A673 (cell line): ENCODE results near the gene PNKD. TPM values are rescaled to one million over a fixed set of nuclear protein-coding genes. Genes with fewer than 3 reads are reported as not detected.

Experiments used
- Bru-seq: library from RNA; stranded (reverse); fragments of 400-500 nt; gene quantifications from one replicate; lab custom pipeline; 2021; lab: Mats Ljungman, UMichigan
- BruChase-seq, 2 experiments: library from RNA; stranded (reverse); fragments of 400-500 nt; gene quantifications; one replicate each; lab custom pipeline; 2021; lab: Mats Ljungman, UMichigan
- BruUV-seq: library from RNA; stranded (reverse); fragments of 400-500 nt; replicated peaks from 2 replicates; lab custom pipeline; 2021; lab: Mats Ljungman, UMichigan
- CTCF ChIA-PET: fragments of 300-600 bp; sonication (Branson Sonifier 250); formaldehyde crosslinking; loops from one replicate; lab custom pipeline; 2022; ENCODE audit warnings: antibody characterized with exemption; lab: Charles Lee
- POLR2A ChIA-PET: fragments of 300-600 bp; sonication (Branson Sonifier 250); formaldehyde crosslinking; loops from one replicate; lab custom pipeline; 2022; ENCODE audit warnings: antibody characterized with exemption; ENCODE audit not compliant: low non-redundant PET; lab: Charles Lee
- DNase-seq: peaks from one replicate; pipeline ENCODE4 v3.0.0-alpha.2; 2015; ENCODE audit warnings: low spot score
- H3K27ac ChIP-seq: fragments of 200-600 bp; sonication (generic); 2 replicates; pipeline ENCODE4 v1.5.1; 2016; ENCODE audit warnings: mixed run types, low read depth, mild to moderate bottlenecking, mixed read lengths, antibody characterized with exemption, low read length; ENCODE audit not compliant: poor library complexity, severe bottlenecking
- H3K27me3 ChIP-seq: fragments of 200-600 bp; sonication (generic); replicated peaks from 2 replicates; pipeline ENCODE4 v1.6.1; 2017; ENCODE audit warnings: mixed run types, low read depth, mild to moderate bottlenecking, mixed read lengths, antibody characterized with exemption, low read length; ENCODE audit not compliant: insufficient read depth, poor library complexity
- H3K36me3 ChIP-seq: fragments of 200-600 bp; sonication (generic); 2 replicates; pipeline ENCODE4 v1.6.1; 2016; ENCODE audit warnings: mixed run types, mild to moderate bottlenecking, mixed read lengths, antibody characterized with exemption, low read length; ENCODE audit not compliant: insufficient read depth, poor library complexity, severe bottlenecking
- H3K4me1 ChIP-seq: fragments of 200-600 bp; sonication (generic); 2 replicates; pipeline ENCODE4 v1.6.1; 2017; ENCODE audit warnings: mixed run types, mild to moderate bottlenecking, mixed read lengths, antibody characterized with exemption, low read length; ENCODE audit not compliant: insufficient read depth, poor library complexity, severe bottlenecking
- H3K4me3 ChIP-seq: fragments of 200-600 bp; sonication (generic); 2 replicates; pipeline ENCODE4 v1.5.1; 2016; ENCODE audit warnings: low read depth, mixed run types, mild to moderate bottlenecking, mixed read lengths, low read length; ENCODE audit not compliant: poor library complexity, severe bottlenecking
- H3K9me3 ChIP-seq: fragments of 200-600 bp; sonication (generic); 2 replicates; pipeline ENCODE4 v1.6.1; 2016; ENCODE audit warnings: mixed run types, low read depth, mild to moderate bottlenecking, mixed read lengths, antibody characterized with exemption, low read length; ENCODE audit not compliant: poor library complexity, severe bottlenecking
- CTCF ChIP-seq: fragments of 300-800, 200-600 bp; sonication (generic); conservative IDR thresholded peaks from 2 replicates; pipeline ENCODE4 v1.5.1; 2017; ENCODE audit warnings: low read depth, mild to moderate bottlenecking, antibody characterized with exemption, low read length, moderate library complexity, mixed read lengths
- EZH2 ChIP-seq: fragments of 200-600 bp; sonication (generic); IDR thresholded peaks from 2 replicates; pipeline ENCODE4 v1.6.1; 2017; ENCODE audit warnings: borderline replicate concordance, low read depth, mild to moderate bottlenecking, mixed read lengths, antibody characterized with exemption, low read length; ENCODE audit not compliant: poor library complexity, severe bottlenecking
- intact Hi-C: fragments of 100-400 bp; cut with micrococcal nuclease; formaldehyde crosslinking; loops from one replicate; pipeline ENCODE4 v1.10.0; 2022; ENCODE audit not compliant: unreplicated experiment
- long read RNA-seq: library from polyadenylated mRNA; stranded (forward); transcript quantifications from one replicate; pipeline ENCODE4 v2.0.0, GENCODE V29; 2022
- total RNA-seq: library from RNA; stranded (reverse); gene quantifications from 2 replicates; pipeline ENCODE4 v1.2.3, GENCODE V29; 2021

Gene PNKD
- total RNA-seq (36.7 and 44.9 TPM in 2 replicates), Bru-seq, nascent RNA (percentile 38 among the genes with signal in this experiment), BruChase-seq, experiment 1, labeled RNA remaining after a 2-hour chase (percentile 43 among the genes with signal in this experiment), BruChase-seq, experiment 2, labeled RNA remaining after a 6-hour chase (percentile 46 among the genes with signal in this experiment)
- long read RNA-seq, transcript PNKD-201 (3 exons, 758 nt) = major isoform, 70 of 86 reads
- long read RNA-seq, partial matches to known transcripts = 2 of 86 reads
- long read RNA-seq, other reads (novel, unspliced or antisense) = 11 of 86 reads

GRCh38 chr2:218269900-218270720 lies at the start of gene PNKD, which contains the start of gene AAMP:
Gene PNKD (plus strand): TSS chr2:218270519. CDS start chr2:218270536, 17 bp downstream.
Gene AAMP (minus strand): TSS chr2:218270137. CDS start chr2:218270086, 51 bp downstream.
- peak within 1 kb of the TSS; percentile 74 for H3K27ac ChIP-seq
- H3K9me3 ChIP-seq = no peaks in the 10 kb centered on the region
- peak within 1 kb of the TSS; percentile 91 for H3K4me3 ChIP-seq
- ChIA-PET CTCF (interaction anchor here (0.5 to 1.9 kb wide), 2 partner anchors 126 to 191 kb away, joined by 3 to 4 read pairs; no protein-coding TSS in a partner anchor), POLR2A (interaction anchor here (0.6 kb wide), 1 partner anchor 138 kb away, joined by 3 read pairs; no protein-coding TSS in a partner anchor)
- BruUV-seq = no TSS peak
- H3K4me1 ChIP-seq = peaks cover 20% of the 10 kb centered on the region
- no peaks in the 10 kb centered on the region for H3K27me3 ChIP-seq
- TF ChIP-seq CTCF = 0 out of 2 replicates have a peak, but pooled peaks have one; percentile 18
- TF ChIP-seq EZH2 = no peak
- peak; percentile 100 for DNase-seq
- intact Hi-C loops = loop anchor here (5.0 kb wide), 2 partner anchors 83 to 577 kb away; no protein-coding TSS in a partner anchor
- H3K36me3 ChIP-seq = peaks cover 26% of the 10 kb centered on the region

- Histone ChIP-seq H3K27me3 (no peaks in the 10 kb centered on the region), H3K4me1 (peaks cover 47% of the 10 kb centered on the region), H3K9me3 (no peaks in the 10 kb centered on the region), H3K4me3 (no peak overlapping the region), H3K27ac (no peak overlapping the region), H3K36me3 (peaks cover 14% of the 10 kb centered on the region)
- POLR2A ChIA-PET = no interaction called here
- BruUV-seq = no TSS peak
- intact Hi-C loops = no loop called here
- TF ChIP-seq CTCF (no peak), EZH2 (no peak)
- CTCF ChIA-PET = interaction anchor here (0.6 kb wide), 1 partner anchor 12 kb away, joined by 3 read pairs; no protein-coding TSS in a partner anchor
- DNase-seq = peak; percentile 25
These were observed 49.3 kb upstream of the PNKD start for GRCh38 chr2:218221000-218221399.

GRCh38 chr2:218223046-218223445 lies 47.3 kb upstream of the PNKD start:
- peak; percentile 8 for DNase-seq
- Histone ChIP-seq H3K27me3 (no peaks in the 10 kb centered on the region), H3K4me3 (no peak overlapping the region), H3K9me3 (no peaks in the 10 kb centered on the region), H3K4me1 (peaks cover 42% of the 10 kb centered on the region), H3K27ac (peak overlapping the region; percentile 18), H3K36me3 (peaks cover 27% of the 10 kb centered on the region)
- ChIA-PET CTCF (no interaction called here), POLR2A (no interaction called here)
- BruUV-seq = no TSS peak
- TF ChIP-seq EZH2 = no peak
- TF ChIP-seq CTCF = no peak
- intact Hi-C loops = no loop called here
